ENCODE measurements around the gene SNRK. TPM values are rescaled to one million over a fixed set of nuclear protein-coding genes. Genes with fewer than 3 reads are reported as not detected.

SNRK gene
- total RNA-seq, 1 experiment from 2014 or later = 53.3 TPM

DNA sequence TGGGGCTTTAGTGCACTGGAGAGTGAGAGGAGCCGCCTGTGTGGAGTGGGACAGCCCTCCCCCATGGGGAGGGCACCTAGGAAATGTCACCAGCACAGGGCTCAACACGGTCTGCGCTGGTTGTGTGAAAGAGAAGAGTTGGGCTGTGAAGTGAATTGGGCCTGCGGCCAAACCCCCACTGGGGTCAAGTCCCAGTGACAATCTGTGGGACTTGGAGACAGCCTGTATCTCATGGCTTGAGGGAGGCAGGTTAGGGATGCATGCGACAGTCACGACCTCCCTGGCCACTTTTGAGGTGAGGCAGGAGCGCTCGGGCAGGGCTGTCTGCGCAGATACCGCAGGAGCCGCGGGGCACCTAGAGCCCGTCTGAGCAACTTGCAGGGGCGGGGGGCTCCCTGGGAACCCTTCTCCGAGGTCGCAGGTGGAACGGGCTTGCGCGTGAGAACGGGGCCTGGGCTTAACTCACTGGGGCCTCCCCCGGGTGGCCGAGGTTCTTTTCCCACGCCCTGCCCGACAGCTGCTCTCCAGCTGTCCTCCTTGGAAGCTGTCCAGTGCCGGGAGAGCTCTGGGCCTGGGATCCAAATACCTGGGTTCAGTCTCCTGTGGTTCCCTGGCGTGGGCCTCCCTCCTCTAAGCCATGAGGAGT lies 77.4 kb downstream of the SNRK start:
- Histone ChIP-seq H3K9me3 (ENCODE audit: low read length) (no peaks in the 10 kb centered on the region), H3K79me2 (ENCODE audit: low read length) (no peaks in the 10 kb centered on the region), H3K27ac (ENCODE audit: low read length) (no peak overlapping the region), H4K20me1 (ENCODE audit: low read length) (no peaks in the 10 kb centered on the region), H3K36me3 (ENCODE audit: low read depth, low read length) (no peaks in the 10 kb centered on the region), H3K4me3 (ENCODE audit: low read length) (no peak overlapping the region), H3K4me2 (ENCODE audit: low read length) (no peak overlapping the region), H3K27me3 (ENCODE audit: low read length) (no peaks in the 10 kb centered on the region), H3K9me2 (replicated peaks; ENCODE audit: low read length) (no peaks in the 10 kb centered on the region), H3K4me1 (ENCODE audit: insufficient read depth, low read length) (no peaks in the 10 kb centered on the region), H3F3A (ENCODE audit: low read length, unreplicated experiment) (no peaks in the 10 kb centered on the region), H2AFZ (ENCODE audit: low read length) (no peak overlapping the region), H3K9ac (ENCODE audit: low read length) (no peak overlapping the region)
- intact Hi-C loops (cut with micrococcal nuclease) = no loop called here
- no peak for DNase-seq
- no TSS peak for BruUV-seq (replicated peaks)
- ChIA-PET CTCF (no interaction called here), POLR2A (ENCODE audit: unreplicated experiment) (no interaction called here)
- no peak for ATAC-seq
- TF ChIP-seq EZH2 (IDR thresholded peaks at IDR 0.05; ENCODE audit: low read length, unreplicated experiment) (no peak), EZH2phosphoT487 (IDR thresholded peaks at IDR 0.05; ENCODE audit: borderline replicate concordance, low read length) (no peak)

DNA sequence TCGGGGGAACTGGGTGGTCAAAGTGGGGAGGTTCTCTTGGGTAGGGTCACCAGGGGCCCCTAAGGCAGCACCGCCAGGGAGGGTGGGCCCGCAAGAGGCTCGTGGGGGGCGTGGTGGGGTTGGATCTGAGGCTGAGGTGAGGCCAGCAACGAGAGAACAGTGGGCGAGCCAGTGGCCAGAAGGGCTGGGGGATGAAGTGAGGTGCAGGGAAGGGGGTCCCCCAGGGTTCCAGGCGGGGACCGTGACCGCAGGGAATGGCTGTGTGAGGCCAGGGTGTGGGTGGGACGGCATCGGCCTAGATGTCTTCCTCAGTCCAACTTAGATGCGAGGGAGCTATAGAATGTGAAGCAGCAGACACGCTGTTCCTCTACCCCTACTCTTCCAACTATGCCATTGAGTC lies 78.2 kb downstream of the SNRK start:
- Histone ChIP-seq H3K36me3 (ENCODE audit: low read depth, low read length) (no peaks in the 10 kb centered on the region), H3K4me2 (ENCODE audit: low read length) (no peak overlapping the region), H3K27ac (ENCODE audit: low read length) (no peak overlapping the region), H3K9me2 (replicated peaks; ENCODE audit: low read length) (no peaks in the 10 kb centered on the region), H2AFZ (ENCODE audit: low read length) (no peak overlapping the region), H3K27me3 (ENCODE audit: low read length) (no peaks in the 10 kb centered on the region), H3K9ac (ENCODE audit: low read length) (no peak overlapping the region), H3K79me2 (ENCODE audit: low read length) (no peaks in the 10 kb centered on the region), H3K4me3 (ENCODE audit: low read length) (no peak overlapping the region), H3K4me1 (ENCODE audit: insufficient read depth, low read length) (no peaks in the 10 kb centered on the region), H4K20me1 (ENCODE audit: low read length) (no peaks in the 10 kb centered on the region), H3K9me3 (ENCODE audit: low read length) (no peaks in the 10 kb centered on the region), H3F3A (ENCODE audit: low read length, unreplicated experiment) (no peaks in the 10 kb centered on the region)
- intact Hi-C loops (cut with micrococcal nuclease) = no loop called here
- DNase-seq (no peak), ATAC-seq (no peak)
- POLR2A ChIA-PET (ENCODE audit: unreplicated experiment) = no interaction called here
- no TSS peak for BruUV-seq (replicated peaks)
- CTCF ChIA-PET = no interaction called here
- no peak for TF ChIP-seq EZH2phosphoT487 (IDR thresholded peaks at IDR 0.05; ENCODE audit: borderline replicate concordance, low read length)

DNA sequence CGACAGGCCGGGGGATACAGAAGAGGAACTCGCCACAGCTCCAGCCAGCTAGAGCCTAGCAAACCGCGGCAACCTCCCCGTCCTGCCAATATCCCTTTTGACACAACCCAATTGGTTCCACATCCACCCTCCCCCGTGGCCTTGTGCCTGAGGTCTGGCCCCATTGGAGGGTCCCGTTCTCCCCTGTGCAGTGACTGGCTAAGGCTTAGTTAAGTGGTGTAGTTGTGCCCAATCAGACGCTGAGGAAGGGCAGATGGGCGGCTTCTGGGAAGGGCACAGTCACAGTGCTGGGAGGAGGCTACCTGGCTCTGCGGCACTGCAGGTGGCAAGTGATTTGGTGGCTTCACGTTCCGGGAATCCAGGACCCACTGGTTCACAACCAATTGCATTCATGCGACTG lies 78.6 kb downstream of the SNRK start:
- Histone ChIP-seq H4K20me1 (ENCODE audit: low read length) (no peaks in the 10 kb centered on the region), H3K4me1 (ENCODE audit: insufficient read depth, low read length) (no peaks in the 10 kb centered on the region), H3K9me3 (ENCODE audit: low read length) (no peaks in the 10 kb centered on the region), H3K27me3 (ENCODE audit: low read length) (no peaks in the 10 kb centered on the region), H3K27ac (ENCODE audit: low read length) (no peak overlapping the region), H3K9ac (ENCODE audit: low read length) (no peak overlapping the region), H2AFZ (ENCODE audit: low read length) (no peak overlapping the region), H3F3A (ENCODE audit: low read length, unreplicated experiment) (no peaks in the 10 kb centered on the region), H3K4me3 (ENCODE audit: low read length) (no peak overlapping the region), H3K36me3 (ENCODE audit: low read depth, low read length) (no peaks in the 10 kb centered on the region), H3K79me2 (ENCODE audit: low read length) (no peaks in the 10 kb centered on the region), H3K4me2 (ENCODE audit: low read length) (no peak overlapping the region), H3K9me2 (replicated peaks; ENCODE audit: low read length) (no peaks in the 10 kb centered on the region)
- intact Hi-C loops (cut with micrococcal nuclease) = no loop called here
- CTCF ChIA-PET = no interaction called here
- no peak for ATAC-seq
- DNase-seq = no peak
- POLR2A ChIA-PET (ENCODE audit: unreplicated experiment) = no interaction called here
- TF ChIP-seq EZH2 (IDR thresholded peaks at IDR 0.05; ENCODE audit: low read length, unreplicated experiment) (no peak), EZH2phosphoT487 (IDR thresholded peaks at IDR 0.05; ENCODE audit: borderline replicate concordance, low read length) (no peak)
- TF ChIP-seq, protein P1, sequence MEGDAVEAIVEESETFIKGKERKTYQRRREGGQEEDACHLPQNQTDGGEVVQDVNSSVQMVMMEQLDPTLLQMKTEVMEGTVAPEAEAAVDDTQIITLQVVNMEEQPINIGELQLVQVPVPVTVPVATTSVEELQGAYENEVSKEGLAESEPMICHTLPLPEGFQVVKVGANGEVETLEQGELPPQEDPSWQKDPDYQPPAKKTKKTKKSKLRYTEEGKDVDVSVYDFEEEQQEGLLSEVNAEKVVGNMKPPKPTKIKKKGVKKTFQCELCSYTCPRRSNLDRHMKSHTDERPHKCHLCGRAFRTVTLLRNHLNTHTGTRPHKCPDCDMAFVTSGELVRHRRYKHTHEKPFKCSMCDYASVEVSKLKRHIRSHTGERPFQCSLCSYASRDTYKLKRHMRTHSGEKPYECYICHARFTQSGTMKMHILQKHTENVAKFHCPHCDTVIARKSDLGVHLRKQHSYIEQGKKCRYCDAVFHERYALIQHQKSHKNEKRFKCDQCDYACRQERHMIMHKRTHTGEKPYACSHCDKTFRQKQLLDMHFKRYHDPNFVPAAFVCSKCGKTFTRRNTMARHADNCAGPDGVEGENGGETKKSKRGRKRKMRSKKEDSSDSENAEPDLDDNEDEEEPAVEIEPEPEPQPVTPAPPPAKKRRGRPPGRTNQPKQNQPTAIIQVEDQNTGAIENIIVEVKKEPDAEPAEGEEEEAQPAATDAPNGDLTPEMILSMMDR (conservative IDR thresholded peaks at IDR 0.05; ENCODE audit: low read depth, low read length) = no peak
- no TSS peak for BruUV-seq (replicated peaks)
